ENCODE data around the gene NOS1AP.
"Not testable (repeated sequence)": the region's sequence is repeated elsewhere in the genome, so short reads cannot be mapped to it uniquely, and the experiment has no call there.

NOS1AP gene

GRCh38 chr1:162169031-162169790 lies 99.7 kb downstream of the NOS1AP start:
- DNase-seq (ENCODE audit: low spot score): no peak

- DNase-seq (ENCODE audit: low spot score): no peak
Measured at GRCh38 chr1:162171111-162171510, 101.6 kb downstream of the NOS1AP start.

- no peak for DNase-seq (ENCODE audit: low spot score)
Measured at GRCh38 chr1:162172311-162173102, 103.0 kb downstream of the NOS1AP start.

- not testable (repeated sequence) for DNase-seq (ENCODE audit: low spot score)
Measured at GRCh38 chr1:162173607-162174006, 104.1 kb downstream of the NOS1AP start.

DNA sequence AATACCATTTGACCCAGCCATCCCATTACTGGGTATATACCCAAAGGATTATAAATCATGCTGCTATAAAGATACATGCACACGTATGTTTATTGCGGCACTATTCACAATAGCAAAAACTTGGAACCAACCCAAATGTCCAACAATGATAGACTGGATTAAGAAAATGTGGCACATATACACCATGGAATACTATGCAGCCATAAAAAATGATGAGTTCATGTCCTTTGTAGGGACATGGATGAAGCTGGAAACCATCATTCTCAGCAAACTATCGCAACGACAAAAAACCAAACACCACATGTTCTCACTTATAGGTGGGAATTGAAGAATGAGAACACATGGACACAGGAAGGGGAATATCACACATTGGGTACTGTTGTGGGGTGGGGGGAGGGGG lies 104.5 kb downstream of the NOS1AP start:
- DNase-seq (ENCODE audit: low spot score): not testable (repeated sequence)

DNA sequence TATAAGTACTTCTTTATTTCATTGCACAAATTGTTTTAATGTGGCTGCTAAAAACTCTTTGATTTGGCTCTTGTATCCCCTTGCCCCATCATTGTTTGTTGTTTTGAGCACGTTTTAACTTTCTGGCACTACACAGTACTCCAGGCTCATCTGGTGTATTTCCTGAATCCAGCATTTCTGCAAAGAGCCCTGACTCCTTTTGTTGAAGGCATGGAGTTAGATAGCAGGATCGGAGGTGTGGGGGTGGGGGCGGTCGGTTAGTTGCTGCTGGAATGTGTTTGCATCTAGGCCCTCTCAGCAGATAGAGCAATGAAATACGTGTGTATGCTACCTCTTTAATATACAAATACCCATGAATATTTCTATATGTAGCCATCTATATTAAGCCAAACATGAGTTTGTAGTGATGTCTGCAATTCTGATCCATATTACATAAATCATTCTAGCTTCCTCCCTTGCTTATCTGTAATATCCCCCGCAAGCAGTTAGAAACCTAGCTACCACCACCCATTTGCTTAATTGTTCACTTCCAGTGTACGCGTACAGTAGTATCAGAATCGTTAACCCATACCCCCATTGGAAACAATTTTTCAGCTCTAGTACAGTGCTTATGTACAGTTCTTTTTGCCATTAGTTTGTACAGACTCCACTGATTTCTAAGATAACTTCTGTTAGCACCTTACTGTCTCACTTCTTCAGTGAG lies 106.0 kb downstream of the NOS1AP start:
- DNase-seq (ENCODE audit: low spot score): no peak

- DNase-seq (ENCODE audit: low spot score): no peak
Measured at GRCh38 chr1:162177126-162177525, 107.6 kb downstream of the NOS1AP start.

DNA sequence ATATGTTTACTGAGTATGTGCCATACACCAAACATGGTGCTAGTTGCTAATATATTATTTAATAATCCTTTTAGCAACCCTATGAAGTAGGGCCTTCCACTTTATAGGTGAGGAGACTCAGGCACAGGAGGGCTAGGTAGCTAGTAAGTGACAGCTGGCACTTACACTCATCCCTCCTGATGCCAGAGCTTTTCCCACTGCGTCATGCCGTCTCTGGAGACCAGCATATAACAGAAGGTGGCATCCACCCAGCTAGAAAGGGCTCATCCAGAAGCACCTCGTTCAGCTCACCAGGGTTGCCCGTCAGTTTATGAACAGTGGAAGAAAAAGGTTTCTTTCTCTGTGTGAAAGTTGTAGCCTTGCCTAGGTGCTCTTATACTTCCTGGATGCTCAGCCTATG lies 108.9 kb downstream of the NOS1AP start:
- no peak for DNase-seq (ENCODE audit: low spot score)

DNA sequence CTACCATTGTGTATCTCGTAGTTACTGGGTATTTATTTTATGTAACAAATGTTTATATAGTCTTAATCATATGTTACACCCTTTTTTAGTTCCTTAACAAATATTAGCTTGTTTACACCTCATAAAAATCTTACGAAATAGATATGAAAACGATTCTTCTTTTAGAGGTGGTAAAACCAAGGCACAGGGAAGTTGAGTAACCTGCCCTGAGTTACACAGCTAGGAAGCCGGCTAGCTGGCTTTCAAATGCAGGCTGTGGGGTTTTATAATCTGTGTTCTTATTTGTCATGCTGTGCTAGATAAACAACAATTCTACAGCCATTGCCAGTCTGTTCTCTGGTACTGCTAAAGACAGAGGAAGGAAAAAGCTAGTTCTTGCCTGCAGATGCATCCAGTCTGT lies 109.6 kb downstream of the NOS1AP start:
- DNase-seq (ENCODE audit: low spot score): no peak

DNA sequence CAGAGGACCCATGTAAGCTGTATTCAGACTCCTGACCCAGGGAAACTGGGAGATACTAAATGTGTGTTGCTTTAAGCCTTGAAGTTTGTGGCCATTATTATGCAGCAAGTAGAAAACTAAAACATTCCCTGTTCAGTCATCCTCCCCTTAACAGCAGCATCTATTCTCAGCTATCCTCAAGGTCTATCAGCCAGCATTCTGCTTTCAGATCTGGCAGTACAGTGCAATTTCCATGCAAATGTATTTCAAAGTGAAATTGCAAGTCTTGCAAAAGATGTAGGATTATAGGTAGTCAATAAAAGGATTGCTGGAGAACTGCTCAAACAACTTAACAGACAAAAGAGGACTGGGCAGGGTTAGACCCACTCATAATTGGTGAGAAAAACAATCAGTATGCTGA lies 111.3 kb downstream of the NOS1AP start:
- no peak for DNase-seq (ENCODE audit: low spot score)

- no peak for DNase-seq (ENCODE audit: low spot score)
Measured at GRCh38 chr1:162182090-162182489, 112.6 kb downstream of the NOS1AP start.

DNA sequence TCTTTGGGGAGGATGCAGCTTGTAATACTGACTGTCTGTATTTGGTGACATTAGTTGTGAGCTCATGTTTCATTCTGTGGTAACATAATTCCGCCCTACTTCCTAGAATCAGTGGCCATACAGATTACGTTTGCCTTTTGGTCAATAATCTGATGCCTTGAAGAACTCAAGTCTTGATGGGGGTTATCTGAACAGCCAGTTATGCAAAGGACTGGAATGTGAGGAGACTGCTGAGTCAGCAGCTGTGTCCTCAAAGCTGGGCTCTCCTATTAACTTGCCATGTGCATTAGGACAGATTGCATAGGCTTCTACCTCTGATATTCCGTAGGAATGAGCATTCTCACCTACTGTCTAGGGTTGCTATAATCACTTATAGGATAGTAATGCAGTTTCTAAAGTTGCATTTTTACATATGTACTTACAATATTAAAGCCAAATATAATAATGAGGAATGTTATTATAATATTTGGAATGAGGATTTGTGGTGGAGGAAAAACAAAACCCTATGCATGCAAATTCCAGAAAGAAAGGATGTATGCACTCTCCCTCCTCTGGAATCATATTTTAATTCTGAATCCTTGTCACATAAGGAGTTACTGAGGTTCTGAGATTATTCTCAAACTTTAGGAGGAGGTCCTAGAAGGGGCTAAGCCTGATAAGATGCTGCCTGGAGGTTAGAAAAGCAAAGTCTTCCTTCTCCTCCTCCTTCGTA lies 116.0 kb downstream of the NOS1AP start:
- DNase-seq (ENCODE audit: low spot score): no peak

- DNase-seq (ENCODE audit: low spot score): no peak
Measured at GRCh38 chr1:162186026-162186374, 116.5 kb downstream of the NOS1AP start.

DNA sequence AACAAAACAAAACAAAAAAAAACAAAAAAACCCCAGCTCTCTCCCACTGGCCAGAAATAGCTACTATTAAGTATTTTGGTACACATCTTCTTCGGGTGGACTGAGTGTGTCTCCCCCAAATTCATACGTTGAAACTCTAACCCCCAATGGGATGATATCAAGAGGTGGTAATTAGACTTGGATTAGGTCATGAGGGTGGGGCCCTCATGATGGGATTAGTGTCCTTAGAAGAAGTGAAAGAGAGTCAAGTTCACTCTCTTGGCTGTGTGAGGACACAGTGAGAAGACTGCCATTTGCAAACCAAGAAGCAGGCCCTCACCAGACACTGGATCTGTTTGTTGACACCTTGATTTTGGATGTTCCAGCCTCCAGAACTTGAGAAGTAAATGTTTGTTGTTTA lies 116.9 kb downstream of the NOS1AP start:
- DNase-seq (ENCODE audit: low spot score): no peak

DNA sequence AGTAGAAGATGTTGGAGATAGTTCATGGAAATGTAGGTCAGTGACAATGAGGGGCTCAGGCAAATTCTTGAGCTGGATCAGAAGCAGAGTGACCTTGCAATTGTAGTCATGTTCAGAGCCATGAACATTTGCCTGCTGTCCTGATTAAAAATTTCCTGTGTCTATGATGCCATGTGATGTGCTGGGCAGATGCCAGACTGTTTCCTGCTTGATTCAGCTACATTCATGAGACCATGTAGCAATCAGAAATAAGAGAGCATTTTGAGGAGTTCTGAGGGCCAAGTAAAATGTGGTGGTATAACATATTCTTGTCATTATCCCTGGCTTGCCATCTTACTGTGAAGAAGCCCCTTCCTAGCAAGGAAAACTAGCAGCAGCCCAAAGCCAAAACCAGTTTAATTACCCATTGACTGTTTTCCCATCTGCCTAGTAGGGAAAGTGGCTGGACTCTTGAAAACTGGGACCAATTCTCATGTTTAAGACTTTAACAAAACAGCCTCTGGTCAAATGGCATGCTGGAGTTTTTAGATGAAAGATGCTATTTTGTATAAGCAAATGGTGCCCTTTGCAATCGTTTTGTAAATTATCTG lies 118.3 kb downstream of the NOS1AP start:
- no peak for DNase-seq (ENCODE audit: low spot score)

DNA sequence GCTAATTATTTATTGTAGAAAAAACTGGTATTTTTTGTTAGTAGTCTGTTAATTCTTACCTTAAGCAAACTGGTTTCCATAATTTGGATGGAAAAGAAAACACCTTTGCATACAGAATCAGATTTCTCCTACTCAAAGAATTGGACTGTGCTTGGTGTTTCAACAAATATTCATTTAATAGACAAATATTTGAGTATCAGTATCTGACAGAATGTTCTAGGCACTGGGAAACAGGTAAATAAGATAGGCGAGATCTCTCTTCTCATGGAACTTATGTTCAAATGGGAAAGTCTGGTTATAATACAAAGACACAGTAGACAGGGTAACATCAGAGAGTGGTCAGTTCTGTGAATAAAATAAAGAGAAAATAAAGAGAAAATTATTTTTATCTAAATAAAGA lies 119.9 kb downstream of the NOS1AP start:
- DNase-seq (ENCODE audit: low spot score): no peak

DNA sequence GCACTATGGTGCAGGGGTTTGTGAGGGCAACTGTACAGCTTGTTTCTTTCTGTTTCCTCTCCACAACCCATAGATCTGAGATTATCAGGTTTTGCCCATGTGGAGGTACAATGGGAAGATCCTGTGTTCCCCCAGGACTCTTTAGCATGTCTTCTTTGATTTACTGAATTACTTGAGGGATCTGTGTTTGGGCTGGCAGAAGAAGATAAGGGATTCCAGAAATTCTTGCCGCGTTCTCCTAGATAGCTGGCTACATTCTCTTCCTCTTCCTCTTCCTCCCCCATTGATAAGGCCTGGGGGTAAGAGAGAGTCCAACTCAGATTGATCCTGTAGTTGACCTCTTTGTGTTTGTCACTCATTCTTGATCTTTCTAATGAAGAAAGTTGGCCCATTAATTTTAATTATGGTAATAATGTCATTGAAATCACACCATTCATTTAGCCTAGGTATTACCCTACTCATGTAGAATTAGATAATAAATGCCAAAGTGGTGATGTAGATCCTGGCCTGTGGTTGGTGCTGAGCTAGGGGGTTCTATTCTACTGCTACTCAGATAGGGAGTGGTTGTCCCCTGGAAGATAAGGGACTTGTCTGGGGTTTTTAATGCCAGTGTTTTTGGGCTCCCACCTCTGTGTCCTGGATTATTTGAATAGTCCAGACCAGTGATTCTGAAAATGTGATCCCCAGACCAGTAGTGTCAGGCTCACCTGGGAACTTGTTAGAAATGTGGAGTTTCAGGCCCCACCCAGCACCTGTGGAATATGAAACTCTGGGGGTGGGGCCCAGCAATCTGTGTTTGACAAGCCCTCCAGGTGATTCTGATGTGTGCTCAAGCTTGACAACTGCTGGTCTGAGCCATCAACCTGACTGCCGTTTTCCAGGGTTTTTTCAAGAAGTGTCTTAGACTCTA lies 122.2 kb downstream of the NOS1AP start:
- DNase-seq (ENCODE audit: low spot score): no peak

DNA sequence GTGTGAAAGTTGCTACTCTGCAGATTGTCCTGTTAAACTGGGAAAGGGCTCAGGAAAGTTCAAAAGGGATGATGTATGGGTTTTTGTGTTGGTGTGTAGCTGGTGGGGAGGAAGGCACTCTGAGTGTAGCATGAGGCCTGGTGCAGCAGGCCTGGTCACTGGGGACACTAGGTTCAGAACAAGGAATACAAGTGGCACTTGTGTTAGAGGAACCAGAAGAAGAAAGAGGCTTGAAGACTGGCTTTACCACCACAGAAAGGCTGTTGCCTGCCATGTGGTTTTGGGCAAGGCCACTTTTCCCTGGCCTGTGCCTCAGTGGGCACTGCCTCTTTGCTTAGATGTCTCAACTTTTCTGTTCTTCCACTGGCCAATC lies 122.8 kb downstream of the NOS1AP start:
- DNase-seq (ENCODE audit: low spot score): no peak

GRCh38 chr1:162192763-162193162 lies 123.3 kb downstream of the NOS1AP start:
- no peak for DNase-seq (ENCODE audit: low spot score)

DNA sequence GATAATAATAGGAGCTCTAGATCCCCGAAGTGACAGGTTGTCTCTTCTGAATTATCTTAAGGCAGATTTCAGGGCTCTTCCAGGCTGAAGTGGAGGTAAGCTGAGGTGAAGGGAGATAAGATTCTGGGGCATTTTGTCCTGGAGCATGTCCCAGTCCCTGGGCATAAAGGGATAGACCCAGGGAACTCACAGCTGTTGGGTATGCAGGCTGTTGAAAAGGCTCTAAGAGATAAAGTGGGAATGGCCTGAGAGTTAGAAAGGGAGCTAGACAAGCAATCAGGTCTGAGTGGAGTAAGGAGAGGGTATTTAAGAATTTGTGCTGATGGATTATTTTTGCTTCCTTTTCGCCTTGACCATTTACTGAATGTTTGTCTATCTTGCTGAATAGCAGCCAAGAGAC lies 123.7 kb downstream of the NOS1AP start:
- no peak for DNase-seq (ENCODE audit: low spot score)

DNA sequence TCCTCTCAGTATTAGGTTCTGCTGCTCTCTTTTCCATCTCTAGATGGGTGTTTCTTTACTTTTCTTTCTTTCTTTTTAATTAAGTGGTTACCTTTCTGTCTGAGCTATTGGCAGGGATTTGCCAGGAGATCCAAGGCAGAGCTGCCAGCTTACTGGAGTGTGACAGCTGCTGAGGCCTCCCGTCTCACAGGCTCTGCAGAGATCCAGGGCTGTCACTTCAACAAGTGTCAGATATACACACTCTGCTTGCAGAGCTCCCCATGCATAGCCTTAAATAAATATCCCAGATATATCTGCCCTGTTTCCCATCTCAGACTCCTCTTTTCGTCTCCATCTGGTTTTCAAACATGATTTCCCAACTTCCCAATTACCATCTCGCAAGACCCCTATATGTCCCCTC lies 124.3 kb downstream of the NOS1AP start:
- no peak for DNase-seq (ENCODE audit: low spot score)
